Stimulated activated CD4-positive, alpha-beta T cell treated with anti-CD3 and anti-CD28 coated beads, Interleukin-4, amount 100 ng/mL, for 24 hours (primary cell): ENCODE data around the gene DSN1.

ENCODE experiments used
- DNase-seq: peaks from one replicate; pipeline ENCODE4 v3.0.0-alpha.2; 2020

DSN1 gene

DNA sequence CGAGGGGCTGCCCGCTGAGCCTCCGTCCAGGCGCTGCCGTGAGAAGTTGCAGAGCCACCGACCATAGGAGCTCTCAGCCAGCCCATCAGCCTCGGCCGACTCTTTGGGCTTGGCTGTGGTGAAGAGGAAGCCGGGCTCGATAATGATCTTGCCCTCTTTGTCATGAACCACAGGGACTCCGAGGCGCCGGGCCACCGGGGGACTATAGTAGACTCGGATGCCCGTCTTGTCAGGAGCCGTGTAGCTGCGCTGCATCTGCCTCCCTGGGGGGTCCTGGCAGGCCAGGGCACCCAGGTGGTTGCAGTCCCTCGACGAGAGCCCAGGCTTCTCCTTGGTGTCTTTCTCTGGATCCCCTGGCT is 20.5 kb upstream of the DSN1 start:
- DNase-seq: no peak

DNA sequence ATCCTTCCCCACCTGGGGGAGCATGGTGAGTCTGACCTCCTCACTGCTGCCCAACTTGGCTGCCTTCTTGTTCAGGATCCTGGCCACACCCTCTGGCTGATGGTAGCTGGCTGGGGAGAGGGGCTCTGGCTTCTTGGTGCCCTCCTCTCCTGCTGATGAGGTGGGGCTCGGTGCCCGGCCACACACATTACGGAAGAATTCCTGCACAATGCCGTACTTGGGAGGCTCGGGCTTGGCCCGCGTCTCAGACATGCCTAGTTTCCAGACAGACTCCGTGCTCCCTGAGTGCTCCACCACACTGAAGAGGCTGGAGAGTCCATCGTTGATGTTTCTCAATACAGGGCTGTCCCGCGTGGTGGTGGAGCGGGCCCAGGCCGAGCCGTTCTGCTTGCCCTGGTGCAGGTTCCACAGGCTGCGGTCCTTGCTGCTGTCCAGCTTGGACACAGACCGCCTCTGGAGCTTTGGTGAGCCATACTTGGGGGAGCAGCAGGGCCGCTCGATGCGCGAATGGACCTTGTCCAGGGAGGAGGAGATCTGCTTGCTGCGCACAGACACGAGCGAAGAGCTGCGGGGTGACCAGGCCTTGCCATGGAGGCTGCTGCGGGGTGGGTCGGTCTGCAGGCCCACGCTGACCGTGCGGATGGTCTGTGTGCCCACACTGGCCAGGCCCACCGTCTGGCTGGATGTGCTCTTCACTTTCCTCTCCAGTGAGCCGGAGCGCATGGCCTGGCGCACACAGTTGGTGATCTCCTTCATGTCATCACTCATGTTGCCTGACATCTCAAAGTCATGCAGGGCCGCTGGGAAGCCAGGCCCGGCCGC is 19.9 kb upstream of the DSN1 start:
- no peak for DNase-seq

- DNase-seq: no peak
Measured at GRCh38 chr20:36792422-36792821, 18.9 kb upstream of the DSN1 start.

GRCh38 chr20:36791862-36792261 is 18.3 kb upstream of the DSN1 start:
- DNase-seq: no peak

- DNase-seq: no peak
Measured at GRCh38 chr20:36786663-36787062, 13.1 kb upstream of the DSN1 start.

DNA sequence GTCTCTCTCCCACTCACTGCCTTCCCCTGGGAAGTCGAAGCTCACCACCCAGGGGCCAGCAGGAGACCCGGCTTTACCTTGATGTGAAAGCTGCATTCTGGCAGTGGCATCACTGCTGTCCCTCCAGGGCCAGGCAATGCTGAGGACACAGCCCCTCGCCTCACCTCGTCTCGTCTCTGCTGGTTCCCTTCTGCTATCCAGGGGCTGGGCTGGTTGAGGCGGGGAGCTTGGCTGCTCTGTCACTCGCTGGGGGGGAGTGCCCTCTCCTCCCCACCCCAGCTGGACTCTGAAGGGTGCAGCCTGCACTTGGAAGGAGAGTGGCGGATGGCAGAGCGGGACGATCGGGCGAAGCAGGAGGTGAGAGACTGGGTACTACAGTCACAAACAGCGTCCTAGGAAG is 12.7 kb upstream of the DSN1 start:
- DNase-seq: no peak

DNA sequence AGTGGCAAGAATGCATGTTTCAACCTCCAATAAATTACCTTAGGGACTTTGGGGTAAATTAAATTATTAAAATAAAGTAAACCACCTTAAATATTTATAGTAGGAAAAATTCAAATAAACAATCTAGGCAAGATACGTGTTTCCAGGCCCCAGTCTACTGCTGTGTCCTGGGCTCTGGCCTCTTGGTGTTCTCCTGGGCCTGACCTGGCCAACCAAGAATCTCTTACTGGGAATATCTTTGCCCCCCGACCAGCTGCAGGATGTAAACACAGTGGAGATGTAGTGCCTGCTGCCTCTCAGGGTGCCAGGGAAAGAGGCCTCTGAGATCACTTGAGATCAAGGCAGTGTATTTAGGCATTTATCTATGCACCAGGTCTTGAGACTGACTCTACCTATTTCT is 11.7 kb upstream of the DSN1 start:
- DNase-seq: no peak

DNA sequence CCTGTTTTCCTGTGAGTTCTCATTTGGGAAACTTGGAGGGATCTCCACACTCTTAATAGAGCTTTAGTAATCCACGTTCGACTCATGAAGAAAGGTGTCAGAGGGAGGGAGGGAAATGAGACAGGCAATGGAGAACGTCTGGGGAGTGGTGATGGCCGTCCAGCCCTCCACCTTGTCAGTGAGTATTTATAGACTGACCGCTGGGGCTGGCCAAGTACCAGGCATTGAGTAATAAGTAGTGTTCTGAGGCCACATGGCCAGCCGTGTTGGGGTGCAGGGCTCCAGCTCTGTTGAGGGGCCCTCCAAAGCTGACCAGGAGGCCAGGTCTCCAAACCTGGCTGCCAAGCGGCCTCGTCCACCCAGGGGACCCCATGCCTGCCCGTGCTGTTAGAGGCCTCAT is 11.3 kb upstream of the DSN1 start:
- no peak for DNase-seq

- no peak for DNase-seq
Measured at GRCh38 chr20:36784116-36784515, 10.6 kb upstream of the DSN1 start.

DNA sequence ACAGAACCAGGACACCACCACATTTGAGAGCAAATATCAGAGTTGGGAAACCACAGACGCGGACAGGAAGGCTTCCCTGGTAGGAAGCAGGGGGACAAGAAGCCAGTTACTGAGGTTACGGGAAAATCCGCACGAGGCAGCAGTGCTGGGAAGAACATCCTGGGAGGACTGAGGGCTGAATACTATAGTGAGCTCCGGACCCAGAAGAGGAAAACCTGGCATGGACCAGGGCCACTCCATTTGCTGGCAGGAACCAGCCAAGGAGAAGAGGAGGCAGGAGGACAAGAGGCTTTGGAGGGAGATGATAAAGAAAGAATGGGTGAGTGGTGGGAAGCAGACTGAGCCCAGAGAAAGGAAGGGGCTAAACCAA is 6.1 kb upstream of the DSN1 start:
- DNase-seq: no peak

GRCh38 chr20:36778831-36779655 is 5.5 kb upstream of the DSN1 start:
- no peak for DNase-seq

- DNase-seq: no peak
Measured at GRCh38 chr20:36777576-36777975, 4.0 kb upstream of the DSN1 start.

GRCh38 chr20:36777167-36777566 is 3.6 kb upstream of the DSN1 start:
- no peak for DNase-seq

DNA sequence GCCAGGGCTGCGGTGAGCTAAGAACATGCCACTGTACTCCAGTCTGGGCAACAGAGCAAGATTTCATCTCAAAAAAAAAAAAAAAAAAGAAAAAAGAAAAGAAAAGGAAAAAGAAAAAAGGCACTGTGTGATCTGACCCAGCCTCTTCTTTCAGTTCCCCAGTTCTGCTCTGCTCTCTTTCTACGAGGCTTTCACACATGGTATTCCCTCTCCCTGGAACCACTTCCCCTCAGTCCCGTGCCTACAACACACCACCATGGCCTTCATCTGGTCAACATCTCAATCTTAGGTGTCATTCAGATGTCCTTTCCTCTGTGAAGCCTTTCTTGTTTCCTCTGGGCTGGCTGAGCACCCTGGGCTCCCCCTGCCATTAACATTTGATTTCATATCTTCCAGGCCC is 2.3 kb upstream of the DSN1 start:
- no peak for DNase-seq

GRCh38 chr20:36775196-36775595 is 1.6 kb upstream of the DSN1 start:
- no peak for DNase-seq

- DNase-seq: peak; percentile 7
Measured at GRCh38 chr20:36773107-36773596, 411 bp downstream of the DSN1 start.

GRCh38 chr20:36770680-36771079 is 2.9 kb downstream of the DSN1 start:
- DNase-seq: no peak

GRCh38 chr20:36768768-36769430 is 4.7 kb downstream of the DSN1 start:
- DNase-seq: no peak

- DNase-seq: no peak
Measured at GRCh38 chr20:36761125-36761524, 12.4 kb downstream of the DSN1 start.

DNA sequence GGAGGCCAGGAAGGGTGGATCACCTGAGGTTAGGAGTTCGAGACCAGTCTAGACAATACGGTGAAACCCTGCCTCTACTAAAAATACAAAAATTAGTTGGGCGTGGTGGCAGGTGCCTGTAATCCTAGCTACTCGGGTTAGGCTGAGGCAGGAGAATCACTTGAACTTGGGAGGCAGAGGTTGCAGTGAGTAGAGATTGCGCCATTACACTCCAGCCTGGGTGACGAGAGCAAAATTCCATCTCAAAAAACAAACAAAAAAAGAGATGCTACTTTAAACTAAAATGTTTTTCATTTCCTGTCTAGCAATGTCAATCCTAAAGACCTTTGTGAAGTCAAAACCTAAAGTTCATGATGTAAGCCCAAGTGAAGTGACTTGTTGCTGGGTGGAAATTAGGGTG is 12.9 kb downstream of the DSN1 start:
- no peak for DNase-seq

DNA sequence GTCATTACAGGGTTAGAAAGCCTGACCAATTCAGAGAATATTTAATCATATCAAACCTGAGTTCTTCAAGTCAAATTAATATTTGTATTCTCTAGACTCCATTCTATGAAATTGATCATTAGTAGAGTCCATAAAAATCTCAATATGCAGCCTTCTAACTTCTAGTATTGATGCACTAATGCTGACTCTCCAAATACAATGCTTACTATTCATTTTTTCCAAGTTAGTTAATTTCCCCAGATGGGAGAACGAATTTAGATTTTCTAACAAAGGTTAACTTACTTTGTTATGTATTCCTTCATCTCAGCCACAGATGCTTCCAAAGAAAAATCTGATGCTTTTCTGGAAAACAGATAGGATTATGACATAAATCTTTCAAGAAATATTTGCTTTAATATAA is 15.3 kb downstream of the DSN1 start:
- DNase-seq: no peak

GRCh38 chr20:36756496-36756895 is 17.1 kb downstream of the DSN1 start:
- no peak for DNase-seq

DNA sequence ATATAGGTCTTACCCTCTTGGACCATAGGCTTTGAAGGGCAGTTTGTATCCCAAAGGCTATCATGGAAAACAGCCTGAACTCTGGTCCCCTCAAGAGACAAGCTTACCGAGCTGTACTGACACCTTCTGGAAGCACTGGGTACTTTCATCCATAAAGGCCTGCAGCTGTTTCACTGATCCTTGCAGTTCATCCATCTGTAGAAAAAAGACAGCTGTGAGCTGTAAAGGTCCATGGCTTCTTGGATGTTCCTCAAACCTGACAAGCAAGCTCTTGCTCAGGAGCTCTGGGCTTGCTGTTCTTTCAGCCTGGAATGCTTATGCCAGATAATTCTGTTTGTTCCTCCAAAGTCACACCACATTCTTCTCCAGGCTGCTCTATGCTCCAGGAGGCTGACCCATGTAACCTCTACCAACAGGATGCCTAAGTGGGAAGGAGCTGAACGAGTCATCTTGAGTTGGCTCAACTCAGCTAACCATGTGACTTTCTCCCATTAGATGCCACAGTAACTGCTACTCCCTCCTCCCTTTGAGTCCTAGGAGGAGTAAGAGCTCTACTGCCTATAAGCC is 18.8 kb downstream of the DSN1 start:
- DNase-seq: peak; percentile 49
